Measurements from ENCODE around the gene PSPH.

DNA sequence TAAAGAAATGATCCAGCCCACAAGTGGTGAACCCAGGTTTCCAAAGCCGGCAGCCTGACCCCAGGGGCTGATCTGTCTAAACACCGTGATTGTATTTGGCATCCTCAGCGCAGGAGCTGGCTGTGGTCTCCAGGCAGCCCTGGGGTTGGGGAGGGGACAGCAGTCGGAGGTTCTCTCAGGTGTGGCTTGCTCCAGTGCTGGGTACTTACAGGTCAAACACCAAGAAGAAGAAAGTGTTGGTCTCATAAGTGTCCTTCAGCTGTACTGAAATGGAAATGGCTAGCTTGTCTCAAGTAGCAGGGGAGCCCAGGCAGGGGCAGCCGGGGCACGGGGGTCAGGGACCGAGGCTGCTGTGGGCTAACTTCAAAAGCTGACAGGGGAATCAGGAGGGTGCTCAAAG lies 35.5 kb upstream of the PSPH start:
- TF ChIP-seq, protein P1, sequence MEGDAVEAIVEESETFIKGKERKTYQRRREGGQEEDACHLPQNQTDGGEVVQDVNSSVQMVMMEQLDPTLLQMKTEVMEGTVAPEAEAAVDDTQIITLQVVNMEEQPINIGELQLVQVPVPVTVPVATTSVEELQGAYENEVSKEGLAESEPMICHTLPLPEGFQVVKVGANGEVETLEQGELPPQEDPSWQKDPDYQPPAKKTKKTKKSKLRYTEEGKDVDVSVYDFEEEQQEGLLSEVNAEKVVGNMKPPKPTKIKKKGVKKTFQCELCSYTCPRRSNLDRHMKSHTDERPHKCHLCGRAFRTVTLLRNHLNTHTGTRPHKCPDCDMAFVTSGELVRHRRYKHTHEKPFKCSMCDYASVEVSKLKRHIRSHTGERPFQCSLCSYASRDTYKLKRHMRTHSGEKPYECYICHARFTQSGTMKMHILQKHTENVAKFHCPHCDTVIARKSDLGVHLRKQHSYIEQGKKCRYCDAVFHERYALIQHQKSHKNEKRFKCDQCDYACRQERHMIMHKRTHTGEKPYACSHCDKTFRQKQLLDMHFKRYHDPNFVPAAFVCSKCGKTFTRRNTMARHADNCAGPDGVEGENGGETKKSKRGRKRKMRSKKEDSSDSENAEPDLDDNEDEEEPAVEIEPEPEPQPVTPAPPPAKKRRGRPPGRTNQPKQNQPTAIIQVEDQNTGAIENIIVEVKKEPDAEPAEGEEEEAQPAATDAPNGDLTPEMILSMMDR (IDR thresholded peaks at IDR 0.05; ENCODE audit: extremely low read depth in 1 of 2, insufficient read depth in 1 of 2, low read depth in 1 of 2, low read length in 2 of 2), result no peak
- TF ChIP-seq POLR2A (IDR thresholded peaks at IDR 0.05; ENCODE audit: low read depth, low read length), result no peak
- TF ChIP-seq EZH2 (IDR thresholded peaks at IDR 0.05; ENCODE audit: borderline replicate concordance, low read depth, low read length, severe bottlenecking), result no peak
- TF ChIP-seq MYC (IDR thresholded peaks at IDR 0.05; ENCODE audit: low read depth, low read length), result no peak
- no peak for TF ChIP-seq FOS (IDR thresholded peaks at IDR 0.05; ENCODE audit: borderline replicate concordance, insufficient read depth, low read length)
- no peak for TF ChIP-seq MAX (IDR thresholded peaks at IDR 0.05; ENCODE audit: insufficient read depth, insufficient read length)
- no peak for TF ChIP-seq GATA2 (IDR thresholded peaks at IDR 0.05; ENCODE audit: insufficient read depth, insufficient read length, low read depth, low read length)
- TF ChIP-seq POLR2AphosphoS5 (IDR thresholded peaks at IDR 0.05; ENCODE audit: insufficient read depth, low read depth, low read length), result no peak

All from endothelial cell of umbilical vein (primary cell).